HG02852 (cell line): Measurements from ENCODE around the gene DNTT.
A peak's percentile ranks its signal among the peaks of the same experiment; 100 is the strongest.

Experiments used
- ATAC-seq: cut with Tn5 transposase; IDR thresholded peaks from one replicate; pipeline ENCODE4 v1.9.1; 2021; ENCODE audit warnings: mild to moderate bottlenecking, moderate library complexity; ENCODE audit not compliant: unreplicated experiment

DNTT gene

DNA sequence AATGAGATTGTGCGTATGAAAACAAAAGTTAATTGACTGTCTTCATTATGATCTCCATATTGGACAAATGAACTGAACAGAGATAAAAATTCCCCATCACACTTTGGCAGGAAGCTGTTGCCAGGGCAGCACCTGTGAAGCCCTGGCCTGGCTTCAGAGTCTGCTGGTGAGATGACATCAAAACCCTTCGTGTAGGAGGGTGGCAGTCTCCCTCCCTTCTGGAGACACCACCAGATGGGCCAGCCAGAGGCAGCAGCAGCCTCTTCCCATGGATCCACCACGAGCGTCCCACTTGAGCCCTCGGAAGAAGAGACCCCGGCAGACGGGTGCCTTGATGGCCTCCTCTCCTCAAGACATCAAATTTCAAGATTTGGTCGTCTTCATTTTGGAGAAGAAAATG is at the start of gene DNTT:
TSS of gene DNTT (plus strand) at position 205 of the 400 bp plus-strand sequence. CDS start at position 269, 64 bp downstream.
- ATAC-seq = no peak

DNA sequence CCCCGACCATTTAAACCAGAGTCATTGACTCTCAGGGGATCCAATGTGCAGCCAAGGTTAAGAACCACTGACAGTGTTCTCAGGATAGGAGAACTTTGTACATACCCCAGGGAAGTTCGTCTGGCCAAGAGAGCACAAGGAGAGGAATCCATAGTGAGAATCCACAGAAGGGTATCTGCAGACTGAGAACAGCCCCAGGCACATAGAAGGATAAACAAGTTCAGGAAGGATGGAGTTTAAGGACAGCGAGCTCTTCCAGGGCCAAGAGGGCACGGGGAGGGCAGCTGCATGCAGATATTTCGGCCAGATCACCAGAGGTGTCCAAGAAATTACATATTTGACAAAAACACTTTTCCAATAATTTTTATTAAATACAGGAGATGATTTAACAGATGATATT is 49.3 kb upstream of the DNTT start:
- ATAC-seq = no peak

DNA sequence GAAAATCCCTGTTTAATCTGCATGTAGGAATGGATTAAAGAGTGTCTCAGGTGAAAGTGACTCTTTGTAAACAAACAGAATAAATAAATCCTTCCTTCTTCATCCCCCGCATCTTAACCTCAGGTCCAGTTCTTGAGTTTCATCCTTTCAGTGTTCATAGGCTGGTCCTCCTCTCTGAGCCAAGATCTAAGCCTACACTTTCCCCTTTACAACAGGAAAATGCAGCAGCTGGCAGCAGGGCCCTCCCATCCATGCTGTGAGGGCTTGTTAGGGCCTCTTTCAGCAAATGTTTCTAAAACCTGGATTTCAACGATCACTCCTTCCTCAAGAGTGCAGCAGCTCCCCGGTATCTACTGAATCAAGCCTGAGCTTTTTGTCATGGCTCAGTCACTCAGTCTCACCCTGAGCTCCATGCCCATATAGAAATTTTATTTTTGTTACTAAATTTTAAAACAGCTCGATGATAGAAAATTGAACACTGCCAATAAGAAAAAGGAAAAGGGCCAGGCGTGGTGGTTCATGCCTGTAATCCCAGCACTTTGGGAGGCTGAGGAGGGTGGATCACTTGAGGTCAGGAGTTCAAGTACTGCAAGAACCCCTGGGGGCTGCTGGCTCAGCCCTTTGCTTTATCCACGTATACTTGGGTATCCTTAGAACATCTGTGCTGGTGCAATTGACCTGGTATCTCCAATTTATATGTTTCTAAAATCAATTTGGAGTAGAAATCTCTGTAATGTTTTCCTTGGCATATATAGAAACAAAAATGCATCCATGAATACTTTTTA is 48.5 kb upstream of the DNTT start:
- ATAC-seq = no peak

DNA sequence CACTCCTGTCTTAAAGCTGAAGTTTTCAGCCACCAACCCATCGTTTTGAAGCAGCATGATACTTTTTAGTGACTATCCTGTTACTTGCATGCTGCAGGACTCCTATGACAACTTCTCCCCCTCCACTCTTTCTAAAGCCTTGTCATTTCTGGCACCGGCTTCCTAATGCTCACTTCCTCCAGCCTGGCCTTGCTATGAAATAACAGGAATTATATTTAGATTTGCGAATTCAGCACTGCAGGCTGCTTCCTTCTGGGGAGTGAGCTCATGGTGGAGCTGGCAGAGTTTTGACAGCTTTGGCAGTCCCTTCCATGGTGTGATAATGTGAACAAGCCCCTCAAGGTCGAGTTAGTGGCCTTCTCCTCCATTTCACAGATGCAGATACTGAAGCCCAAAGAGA is 46.3 kb upstream of the DNTT start:
- no peak for ATAC-seq

DNA sequence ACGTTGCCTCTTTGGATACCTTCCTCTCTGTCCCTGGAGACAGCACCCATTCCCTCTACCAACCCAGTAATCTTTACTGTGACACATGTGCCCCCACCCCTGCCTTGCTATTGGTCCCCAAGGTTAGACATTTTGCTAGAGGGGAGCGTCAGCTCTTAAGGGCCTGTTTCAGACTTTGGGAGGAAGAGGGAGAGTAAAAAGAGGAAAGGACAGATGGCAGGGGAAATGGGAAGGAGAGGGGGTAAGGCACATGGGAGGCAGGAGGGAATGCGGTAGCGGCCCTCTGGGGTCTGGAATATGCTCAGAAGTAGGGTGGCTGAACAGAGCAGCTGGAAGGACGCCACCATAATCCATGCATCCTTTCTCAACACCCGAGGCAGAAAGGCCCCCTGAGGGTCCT is 45.1 kb upstream of the DNTT start:
- ATAC-seq = no peak

DNA sequence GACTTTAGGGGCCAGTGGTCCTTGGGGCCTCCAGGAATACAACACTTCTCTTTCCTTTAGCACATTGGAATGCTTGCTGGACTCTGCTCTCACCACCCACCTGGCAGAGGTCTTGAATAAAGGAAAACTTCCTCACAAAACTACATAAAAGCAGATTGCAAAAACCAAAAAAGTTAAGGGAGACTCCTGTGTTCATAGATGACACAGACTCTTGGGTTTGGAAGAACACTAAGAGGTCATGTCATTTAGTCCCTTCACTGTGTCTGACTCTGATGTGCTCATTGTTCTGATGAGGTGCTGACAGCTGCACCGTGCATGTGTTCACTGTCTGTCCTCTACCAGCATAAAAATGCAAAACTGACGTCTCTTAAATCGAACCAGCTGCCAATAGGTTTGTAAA is 44.2 kb upstream of the DNTT start:
- no peak for ATAC-seq

DNA sequence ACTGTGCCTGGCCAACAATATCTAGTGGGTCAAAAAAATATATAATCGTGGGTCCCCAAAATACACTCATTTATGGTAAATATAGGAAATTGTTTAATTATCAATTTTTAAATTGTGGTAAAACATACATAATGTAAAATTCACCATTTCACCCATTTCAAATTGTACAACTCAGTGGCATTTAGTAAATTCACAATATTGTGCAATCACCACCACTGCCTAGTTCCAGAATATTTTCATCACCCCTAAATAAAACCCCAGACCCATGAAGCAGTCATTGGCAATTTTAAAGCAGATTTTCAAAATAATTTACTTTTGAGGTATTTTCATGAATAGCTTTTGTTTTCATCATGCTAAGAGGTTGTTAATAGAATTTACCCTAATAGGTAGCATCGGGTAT is 43.1 kb upstream of the DNTT start:
- no peak for ATAC-seq

DNA sequence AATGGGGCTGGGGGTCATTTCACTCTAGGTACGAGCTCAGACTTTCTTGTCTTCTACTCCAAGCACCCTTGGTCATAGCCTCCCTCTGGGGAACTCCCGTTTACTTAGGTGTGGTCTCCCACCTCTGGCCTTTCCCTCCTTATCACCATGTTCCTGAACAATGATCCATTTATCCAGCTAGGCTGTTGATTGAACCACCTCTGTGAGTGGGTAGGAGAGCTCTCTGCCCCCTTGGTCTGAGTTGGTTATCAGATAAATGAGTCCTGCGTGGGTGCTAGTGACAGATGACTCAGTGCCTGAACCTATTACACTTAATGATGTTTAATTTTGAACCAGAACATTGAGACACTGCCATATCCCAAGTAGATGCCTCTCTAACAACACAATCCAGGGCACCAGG is 42.3 kb upstream of the DNTT start:
- no peak for ATAC-seq

DNA sequence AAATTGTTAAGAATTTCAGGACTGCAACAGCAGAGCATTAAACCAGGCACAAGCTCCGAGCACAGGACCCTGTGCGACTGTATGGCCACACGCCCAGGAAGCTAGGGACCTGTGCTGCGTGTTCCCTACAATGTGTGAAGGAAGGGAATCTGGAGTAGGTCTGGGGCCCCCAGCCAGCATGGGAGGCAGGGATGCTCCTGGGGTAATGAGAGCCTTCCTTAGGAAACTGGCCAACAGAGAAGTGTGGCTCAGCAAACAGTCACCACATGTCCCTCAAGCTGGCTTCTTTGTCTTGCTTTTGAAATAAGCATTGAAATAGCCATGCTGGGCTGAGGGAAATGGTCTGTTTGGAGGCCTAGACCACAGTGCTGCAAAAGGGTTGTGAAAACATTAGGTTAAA is 41.1 kb upstream of the DNTT start:
- ATAC-seq = no peak

DNA sequence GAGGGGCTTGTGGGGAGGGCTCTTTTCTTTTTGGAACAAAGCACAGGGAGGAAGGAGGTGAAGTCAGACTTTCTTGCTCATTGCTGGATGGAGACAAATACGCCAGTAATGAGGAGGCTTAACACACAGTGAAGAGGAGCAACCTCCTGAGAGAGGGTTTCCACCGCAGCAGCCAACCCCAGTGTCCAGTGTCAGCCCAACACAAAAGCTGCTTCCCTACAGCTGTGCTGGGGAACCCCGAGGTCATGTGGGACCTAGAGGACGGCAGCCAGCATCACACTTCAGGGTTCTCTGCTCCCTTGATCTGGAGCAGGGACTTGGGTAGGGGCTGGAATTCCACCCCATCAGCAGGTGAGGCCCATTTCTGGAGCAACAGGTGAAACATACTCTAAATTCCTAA is 40.6 kb upstream of the DNTT start:
- ATAC-seq = no peak

DNA sequence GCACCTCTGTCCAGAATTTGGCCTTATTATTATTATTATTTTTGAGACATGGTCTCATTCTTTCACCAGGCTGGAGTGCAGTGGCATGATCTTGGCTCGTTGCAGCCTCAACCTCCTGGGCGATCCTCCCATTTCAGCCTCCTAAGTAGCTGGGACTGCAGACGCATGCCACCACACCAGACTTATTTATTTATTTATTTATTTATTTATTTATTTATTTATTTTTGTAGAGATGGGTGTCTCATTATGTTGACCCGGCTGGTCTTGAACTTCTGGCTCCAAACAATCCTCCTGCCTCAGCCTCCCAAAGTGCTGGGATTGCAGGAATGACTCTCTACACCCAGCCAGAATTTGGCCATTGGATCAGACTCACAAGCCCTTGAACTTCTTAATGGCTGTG is 39.3 kb upstream of the DNTT start:
- ATAC-seq = no peak

DNA sequence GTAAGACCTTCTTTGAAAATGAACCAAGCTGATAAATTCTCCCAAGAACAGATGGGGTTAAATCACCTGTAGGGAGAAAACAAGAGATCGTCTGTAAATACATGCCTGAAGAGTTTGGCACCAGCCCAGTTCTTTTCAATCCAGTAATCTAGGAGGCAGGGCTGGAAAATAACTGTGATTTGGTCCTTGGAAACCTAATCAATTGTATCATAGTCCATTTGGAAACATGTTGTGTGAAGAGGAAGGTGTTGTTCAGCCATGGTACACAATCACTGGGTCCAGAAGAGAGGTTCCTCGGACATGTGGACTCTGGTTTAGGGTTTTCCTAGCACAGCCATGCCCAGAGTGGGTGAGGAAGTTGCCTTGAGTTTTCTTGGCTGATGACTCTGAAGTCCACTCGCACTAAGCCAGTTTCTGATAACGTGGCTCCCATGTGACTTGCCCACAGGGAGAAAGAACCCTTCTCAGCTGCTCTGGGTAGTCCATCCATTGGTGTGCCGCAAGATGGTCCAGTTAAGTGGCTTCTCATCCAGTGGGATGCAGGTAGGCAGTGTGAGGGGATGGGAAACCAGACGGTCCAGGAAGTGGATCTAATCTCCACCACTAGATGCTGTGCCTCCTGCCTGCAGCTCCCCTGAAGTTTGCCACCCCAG is 38.0 kb upstream of the DNTT start:
- ATAC-seq = no peak

DNA sequence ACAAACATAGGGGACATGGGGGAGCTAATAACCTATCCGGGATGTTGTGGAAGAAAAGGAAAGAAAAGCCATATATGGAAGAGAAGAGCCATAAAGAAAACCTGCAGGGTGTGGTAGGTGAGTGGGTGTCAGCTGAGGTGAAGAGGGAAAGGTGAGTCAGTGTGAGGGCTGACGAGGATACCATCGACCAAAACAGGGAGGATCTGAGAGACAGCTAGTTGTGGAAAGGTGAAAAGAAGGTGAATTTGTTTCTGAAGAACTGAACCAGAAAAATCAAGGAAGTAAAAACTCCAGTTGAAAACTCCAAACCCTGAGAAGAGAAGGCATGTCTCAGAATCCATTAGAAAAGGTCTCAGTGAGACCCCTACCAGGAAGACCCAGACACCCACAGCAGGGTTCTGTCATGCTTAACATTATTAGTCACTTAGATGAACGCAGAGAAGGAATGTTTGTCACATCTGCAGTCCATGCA is 37.0 kb upstream of the DNTT start:
- no peak for ATAC-seq

DNA sequence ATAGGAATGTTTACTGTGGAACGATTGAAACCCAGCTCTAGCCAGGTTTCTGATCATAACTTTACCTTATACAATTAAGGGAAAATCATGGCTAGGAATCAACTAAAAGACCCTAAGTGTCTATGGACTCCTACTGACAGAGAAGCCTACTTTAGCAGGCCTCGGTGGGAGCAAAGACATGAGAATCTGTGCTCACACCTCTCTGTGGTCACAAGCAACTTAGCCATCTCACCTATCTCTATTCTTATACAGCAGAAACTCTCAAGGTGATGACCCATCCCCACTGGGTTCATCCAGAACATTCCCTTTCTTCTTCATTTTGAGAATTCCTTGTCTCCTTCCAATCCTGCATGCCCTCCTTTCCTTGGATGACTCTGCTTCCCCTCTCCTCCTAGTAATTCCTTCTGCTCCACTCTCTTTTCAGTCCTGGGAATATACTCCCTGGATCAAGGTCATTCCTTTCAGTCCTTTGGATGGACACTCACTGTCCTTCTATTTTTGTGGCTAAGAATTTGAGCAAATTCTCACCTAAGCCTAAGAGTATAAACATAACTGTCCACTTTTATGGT is 35.8 kb upstream of the DNTT start:
- ATAC-seq = no peak

DNA sequence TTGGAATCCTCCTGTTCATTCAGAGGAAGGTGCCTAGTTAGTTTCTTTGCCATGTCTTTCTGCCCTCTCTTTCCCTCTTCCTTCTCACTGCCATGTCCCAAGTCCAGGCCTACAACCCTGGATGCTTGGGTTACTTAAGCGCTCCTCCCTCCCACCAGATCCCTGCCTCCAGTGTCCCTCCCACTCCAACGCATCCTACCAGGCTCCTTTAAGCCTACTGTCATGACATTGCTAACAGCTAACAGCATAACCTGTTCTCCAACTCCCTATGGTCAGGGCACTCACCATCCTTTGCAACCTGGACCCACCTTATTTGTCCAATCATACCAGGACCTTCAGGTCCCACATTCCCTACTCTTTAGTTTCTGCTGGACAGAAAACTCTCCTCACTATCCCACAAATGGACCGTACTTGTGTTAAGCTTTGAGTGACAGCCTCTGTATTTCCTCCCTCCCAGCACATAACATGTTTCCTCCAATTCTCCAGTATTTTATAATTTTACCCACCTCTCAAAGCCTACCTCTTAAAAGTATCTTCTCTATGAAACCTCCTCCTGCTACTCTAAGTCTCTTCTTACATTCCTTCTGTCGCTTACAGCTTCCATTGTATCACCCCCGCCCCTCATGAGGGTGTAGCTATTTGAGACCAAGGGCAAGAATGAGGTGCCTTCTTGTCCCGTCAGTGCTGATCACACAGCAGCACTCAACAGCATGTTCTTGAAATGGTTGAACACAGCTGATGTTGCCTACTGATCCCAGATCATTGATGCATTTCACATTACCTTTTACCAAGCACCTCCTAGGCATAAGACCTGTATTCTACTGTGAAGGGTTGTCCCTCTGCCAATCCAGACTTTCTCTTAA is 34.6 kb upstream of the DNTT start:
- no peak for ATAC-seq

DNA sequence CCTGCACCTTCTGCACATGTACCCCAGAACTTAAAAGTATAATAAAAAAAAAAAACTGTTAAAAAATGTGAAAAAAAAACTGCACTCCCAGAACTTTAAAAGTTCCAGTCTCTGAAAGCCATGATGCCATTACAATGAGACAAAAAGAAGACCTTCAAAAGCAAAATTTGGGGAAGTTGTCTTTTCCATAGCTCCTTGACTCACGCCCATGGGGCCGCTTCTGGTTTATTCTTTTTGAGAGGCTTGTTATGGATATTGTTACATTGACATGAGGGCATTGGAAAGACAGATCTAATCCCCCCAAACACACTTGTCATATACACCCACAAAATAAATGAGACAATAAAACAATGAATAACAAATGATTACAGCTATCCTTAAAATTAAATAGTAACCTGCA is 33.7 kb upstream of the DNTT start:
- no peak for ATAC-seq

DNA sequence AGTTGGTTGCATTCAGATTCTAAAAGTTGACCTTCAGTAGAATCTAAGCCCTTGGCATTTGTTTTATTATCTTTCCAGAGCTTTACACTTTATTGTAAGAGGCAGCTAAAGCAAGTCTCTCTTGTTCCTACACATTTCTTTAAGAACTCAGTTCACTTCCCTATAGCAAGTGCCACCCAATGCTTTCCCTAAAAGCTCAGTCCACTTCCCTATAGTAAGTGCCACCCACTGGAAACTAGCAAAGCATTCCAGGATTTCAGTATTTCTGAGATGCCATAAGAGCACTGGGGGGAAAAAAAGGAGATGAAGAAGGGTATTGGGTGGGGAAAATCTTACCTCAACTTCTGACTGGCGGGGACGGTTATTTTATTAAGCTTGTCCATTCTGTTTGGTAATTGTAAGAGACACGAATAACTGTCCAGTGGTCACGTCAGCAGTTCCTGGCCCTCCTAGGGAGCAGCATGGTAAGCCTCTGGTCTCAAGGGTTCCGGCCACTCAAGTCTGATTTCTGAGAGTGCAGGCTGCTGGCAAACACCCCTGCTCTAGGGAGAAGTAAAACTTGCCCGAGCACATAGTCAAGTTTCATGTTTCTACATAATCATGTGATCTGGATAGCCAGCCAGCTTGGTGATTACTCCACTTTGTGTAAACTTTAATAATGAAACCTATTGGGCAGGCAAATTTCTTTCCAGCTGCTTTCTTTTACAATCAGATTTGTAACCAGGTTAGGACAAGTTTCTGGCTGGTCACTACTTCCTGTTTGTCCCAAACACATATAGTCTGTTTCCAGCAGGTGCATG is 33.0 kb upstream of the DNTT start, which contains the start of gene BLNK:
TSS of gene BLNK (minus strand) at position 554 of the 800 bp plus-strand sequence. CDS start at position 383, 171 bp downstream.
- peak; percentile 70 for ATAC-seq

DNA sequence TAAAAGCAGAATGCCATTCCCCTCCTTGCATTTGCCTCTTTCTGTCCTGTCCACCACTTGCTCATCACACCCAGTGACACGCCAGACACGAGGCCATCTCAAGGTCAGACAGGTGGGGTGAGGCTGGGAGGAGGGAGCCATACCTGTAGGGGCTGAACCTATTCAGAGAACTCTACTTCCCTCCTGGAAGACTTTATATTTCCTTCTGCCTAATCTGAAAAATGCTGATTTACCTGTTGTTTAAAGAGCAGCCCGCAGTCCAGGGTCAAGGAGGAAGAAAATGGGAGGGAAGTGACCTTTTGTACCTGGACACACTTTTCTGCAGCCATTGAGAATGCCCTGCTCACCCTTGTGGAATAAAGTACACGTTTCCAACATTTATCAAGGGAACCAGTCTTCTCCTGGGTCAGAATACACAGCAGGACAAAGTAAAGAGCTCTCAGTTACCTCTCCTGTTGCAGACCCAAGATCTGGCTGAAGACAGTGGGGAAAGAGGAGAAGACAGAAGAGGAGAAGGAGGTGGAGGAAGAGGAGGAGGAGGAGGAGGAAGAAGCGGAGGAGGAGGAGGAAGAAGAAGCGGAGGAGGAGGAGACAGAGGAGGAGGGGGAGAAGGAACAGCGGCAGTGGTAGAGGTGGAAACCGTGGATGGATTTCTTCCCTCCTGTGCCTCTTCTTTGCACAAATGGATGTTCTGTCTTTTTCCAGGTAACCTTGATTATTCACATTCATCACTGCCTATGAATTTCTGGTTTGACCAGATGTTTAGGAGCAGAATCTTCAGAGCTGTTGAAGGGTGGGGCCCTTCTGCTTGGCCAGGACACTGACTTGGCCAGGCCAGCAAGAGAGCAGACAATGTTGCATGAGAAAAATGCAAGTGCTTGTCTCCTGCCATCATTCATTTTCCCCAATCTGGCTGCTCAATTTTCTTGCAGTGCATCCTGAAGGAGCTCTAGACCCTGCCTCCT is 31.6 kb upstream of the DNTT start:
- no peak for ATAC-seq
